ENCODE measurements around the gene APPBP2.
"Not testable (repeated sequence)": the region's sequence is repeated elsewhere in the genome, so short reads cannot be mapped to it uniquely, and the experiment has no call there.

APPBP2 gene

DNA sequence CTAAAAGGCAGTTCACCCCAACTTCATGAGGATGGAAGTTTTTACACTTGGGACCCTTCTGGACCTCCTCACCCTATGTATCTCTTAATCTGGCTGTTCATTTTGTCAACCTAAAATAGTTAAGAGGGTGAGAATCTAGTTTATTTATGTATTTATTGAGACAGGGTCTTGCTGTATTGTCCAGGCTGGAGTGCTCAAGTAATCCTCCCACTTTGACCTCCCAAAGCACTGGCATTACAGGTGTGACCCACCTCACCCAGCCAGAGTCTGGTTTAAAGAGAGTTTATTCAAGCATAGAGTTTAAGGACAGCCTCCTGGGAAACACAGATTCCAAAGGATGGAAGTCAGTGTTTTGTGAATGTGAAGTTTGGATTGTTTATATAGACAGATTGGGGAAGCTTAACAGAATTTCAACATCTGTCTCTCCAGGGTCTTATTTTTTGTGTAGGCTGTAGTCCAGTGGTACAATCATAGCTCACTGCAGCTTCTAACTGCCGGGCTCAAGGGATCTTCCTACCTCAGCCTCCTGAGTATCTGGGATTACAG lies 8.0 kb upstream of the APPBP2 start:
- no peak for DNase-seq

DNA sequence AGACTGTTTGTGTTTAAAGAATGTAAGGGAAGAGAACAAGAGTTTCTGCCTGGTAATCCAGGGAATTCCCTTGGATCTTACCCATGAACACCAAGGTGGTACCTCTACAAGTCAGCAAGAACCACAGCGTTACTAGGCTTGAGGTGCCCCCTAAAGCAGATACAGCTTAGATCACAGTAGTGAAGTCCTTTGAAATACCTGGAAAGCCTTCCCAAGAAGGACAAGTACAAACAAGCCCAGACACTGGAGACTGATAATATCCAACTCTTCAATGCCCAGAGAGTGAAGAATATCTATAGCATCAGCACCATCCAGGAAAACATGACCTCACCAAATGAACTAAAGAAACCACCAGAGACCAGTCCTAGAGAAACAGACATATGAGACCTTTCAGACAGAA lies 3.8 kb upstream of the APPBP2 start:
- DNase-seq = no peak

DNA sequence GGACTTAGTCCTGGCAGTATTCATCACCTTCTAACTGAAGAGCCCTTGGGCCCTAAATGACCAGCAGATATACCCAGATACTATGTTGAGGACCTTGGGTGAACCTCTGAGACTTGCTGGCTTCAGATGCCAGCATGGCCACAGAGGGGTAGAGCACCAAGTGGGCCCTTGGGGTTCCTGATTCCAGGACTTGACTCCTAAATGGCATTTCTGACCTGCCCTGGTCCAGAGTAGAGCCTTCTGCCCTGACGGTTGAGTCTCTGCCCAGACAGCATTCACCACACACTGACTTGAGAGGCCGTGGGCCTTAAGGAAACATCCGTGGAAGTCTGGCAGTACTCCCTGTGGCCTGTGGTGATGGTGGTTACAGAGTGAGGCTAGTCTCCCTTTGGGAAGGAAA lies 2.8 kb upstream of the APPBP2 start:
- no peak for DNase-seq

DNA sequence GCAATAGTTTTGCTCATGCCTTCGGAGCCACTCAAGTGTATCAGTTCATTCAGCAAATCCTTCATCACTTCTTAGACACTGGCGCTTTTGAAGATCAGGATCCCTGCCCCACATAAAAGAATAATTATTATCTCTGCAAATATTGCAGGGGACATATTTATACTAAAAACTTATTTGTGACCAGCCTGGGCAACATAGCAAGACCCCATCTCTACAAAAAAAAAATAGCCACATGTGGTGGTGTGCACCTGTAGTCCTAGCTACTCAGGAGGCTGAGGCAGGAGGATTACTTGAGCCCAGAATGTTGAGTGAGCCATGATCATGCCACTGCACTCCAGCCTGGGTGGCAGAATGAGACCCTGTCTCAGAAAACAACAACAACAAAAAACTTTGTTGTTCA lies 1.7 kb upstream of the APPBP2 start:
- DNase-seq = no peak

DNA sequence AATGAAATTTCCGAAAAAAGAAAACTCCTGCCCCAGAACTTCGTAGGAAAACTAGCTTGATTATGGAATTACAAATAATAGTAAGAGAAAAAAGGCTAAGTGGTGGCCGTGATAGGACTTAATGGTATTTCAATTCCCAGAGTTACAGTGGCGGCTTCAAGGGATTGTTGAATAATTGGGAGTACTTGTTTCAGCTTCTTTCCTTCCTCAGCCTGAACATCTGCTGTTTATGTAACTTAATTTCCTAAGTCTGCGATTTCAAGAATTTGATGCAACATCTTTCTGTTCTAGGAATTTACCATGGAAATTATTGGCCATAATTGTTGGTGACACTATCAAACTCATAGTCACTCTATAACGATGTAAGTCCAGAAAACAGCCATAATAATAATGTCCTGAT lies 684 bp upstream of the APPBP2 start:
- no peak for DNase-seq

DNA sequence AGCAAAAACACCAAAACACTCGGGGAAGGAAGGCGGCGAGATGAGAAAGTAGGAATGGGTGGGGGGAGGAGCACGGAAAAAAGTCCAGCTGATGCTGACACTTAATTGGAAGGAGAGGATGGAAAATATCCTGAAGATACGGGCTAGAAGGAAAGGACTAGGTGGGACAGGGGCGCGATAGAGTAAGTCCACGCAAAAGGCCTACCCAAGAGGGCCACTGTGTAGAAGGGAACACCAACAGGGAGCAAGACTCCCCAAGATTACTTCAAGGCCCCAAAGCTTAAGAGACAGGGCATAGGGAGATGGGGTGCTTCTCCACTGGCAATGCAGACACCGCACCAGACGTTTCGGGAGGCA lies 736 bp downstream of the APPBP2 start:
- no peak for DNase-seq

DNA sequence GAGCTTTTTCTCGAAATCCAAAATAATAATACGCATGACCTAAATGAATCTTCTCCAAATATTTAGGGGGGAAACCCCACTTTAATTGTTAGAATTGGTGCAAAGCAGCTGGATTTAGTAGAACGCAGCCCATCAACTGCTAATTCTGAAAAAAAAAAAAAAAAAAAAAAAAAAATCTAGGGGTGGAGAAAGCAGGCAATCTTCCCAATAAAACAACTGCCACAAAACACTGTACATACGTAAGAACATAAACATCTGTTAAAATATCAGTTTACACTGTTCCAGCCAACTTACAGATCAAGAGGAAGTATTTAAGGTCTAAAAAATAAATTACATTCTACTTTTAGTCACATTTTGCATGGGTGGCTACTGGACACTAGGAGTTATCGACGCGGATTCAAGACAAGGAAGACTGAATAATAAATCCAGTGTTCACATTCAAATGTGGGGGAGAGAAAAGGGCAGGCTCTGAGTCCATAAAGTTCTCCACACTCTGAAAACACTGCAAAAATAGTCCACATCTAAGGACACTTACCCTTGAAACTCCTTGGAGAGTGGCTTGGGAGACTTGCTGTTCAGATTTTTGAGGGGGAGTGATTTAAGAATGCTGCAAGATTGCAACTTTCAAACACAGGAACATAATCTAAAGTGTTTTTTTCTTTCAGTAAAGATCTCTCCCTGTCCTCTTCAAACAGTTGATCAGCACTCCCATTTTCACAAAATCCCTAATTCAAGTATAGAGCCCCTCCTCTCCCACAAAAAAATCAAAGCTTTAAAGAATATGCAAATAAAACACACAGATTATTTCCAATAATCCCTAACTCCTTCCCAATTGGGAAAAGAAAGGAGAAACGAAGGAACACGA lies 1.3 kb downstream of the APPBP2 start:
- DNase-seq = no peak

DNA sequence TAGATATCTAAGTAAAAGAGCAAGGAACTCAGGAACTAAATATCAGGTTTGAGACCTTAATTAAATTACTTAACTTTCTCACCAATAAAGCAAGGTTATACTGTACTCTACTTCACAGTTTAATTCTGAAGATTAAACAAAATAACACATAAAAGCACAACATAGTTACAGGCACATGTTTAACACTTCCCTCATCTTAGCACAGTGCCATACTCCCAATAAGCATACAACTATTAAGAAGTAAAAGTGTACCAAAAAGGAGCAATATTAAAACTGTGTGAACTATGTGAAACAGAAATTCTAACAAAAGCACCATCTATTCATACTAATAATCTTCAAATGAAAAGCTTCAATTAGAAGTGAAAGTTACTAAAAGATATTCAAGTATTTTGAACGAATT lies 2.2 kb downstream of the APPBP2 start:
- DNase-seq = no peak

DNA sequence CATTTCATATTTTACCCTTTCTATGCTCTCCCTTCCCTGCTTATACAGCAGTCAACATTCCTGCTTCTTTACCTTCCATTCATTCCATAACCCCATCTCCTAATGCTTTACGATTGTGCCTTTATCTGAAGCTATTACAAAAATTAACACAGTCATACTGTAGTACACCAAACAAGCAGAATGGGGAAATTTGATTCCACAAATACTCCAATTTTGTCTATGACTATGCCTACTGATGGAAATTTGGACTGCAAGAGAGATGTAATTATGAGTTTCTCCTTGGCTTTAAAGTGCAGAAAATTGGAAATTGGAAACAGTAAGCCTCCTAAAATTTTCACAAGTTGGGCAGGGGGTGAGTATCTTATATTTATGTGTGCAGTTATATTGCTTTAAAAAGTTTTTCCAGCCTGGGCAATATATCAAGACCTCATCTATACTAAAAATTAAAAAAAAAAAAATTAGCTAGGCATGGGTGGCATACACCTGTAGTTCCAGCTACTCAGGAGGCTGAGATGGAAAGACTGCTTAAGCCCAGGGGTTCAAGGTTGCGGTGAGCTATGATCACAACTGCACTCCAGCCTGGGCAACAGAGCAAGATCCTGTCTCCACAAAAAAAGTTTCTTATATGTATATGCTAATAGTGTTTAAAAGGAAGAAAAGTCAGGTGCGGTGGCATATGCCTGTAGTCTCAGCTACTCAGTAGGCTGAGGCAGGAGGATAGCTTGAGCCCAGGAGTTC lies 3.0 kb downstream of the APPBP2 start:
- no peak for DNase-seq

DNA sequence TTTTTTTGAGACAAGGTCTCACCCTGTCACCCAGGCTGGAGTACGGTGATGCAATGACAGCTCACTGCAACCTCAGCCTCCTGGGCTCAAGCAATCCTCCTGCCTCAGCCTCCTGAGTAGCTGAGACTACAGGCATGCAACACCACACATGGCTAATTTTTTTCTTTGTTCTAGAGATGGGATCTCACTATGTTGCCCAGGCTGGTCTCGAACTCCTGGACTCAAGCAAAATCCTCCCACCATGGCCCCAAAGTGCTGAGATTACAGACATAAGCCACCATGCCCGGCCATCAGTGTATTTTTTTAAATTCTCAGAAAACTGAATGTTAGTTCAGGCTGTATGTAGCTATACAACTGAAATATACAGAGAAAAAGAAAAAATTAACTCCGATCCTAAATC lies 6.2 kb downstream of the APPBP2 start:
- no peak for DNase-seq

DNA sequence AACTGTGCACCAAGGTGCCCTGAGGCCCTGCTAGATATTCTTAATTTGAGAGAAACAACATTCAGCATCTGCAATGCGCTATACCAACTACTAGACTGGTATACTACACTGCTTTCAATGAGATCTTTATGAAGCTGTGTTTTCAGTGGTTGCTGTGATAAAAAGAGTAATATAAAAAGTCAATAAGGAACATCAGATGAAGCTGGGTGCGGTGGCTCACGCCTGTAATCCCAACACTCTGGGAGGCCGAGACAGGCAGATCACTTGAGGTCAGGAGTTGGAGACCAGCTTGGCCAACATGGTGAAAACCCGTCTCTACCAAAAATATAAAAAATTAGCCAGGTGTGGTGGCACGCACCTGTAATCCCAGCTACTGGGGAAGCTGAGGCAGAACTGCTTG lies 10.4 kb downstream of the APPBP2 start:
- DNase-seq = not testable (repeated sequence)

DNA sequence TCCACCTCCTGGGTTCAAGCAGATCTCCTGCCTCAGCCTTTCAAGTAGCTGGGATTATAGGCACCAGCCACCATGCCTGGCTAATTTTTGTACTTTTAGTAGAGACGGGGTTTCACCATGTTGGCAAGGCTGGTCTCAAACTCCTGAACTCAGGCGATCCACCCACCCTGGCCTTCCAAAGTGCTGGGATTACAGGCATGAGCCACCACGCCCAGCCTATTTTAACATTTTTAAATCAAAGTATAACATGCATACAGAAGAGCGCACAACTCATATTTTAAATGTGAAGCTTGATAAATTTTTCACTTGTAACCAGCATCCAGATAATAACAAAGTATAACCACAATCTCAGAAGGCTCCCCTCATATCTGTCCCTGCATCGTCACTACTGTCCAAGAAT lies 10.8 kb downstream of the APPBP2 start:
- DNase-seq = not testable (repeated sequence)

DNA sequence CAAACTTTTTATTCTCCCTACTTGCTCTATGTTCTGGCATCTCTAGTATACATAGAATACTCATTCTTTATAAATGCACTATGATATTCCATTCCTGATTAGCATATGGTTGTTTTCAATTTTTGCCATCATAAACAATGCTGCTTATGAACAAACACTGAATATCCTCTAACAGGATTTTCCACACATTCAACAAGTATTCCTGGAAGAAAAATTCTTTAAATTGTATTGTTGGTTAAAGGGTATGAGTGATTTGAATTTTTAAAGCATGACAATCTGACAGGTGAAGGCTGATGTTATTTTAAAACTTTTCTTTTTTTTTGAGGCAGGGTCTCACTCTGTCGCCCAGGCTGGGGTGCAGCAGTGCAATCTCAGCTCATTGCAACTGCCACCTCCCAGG lies 11.5 kb downstream of the APPBP2 start:
- no peak for DNase-seq

DNA sequence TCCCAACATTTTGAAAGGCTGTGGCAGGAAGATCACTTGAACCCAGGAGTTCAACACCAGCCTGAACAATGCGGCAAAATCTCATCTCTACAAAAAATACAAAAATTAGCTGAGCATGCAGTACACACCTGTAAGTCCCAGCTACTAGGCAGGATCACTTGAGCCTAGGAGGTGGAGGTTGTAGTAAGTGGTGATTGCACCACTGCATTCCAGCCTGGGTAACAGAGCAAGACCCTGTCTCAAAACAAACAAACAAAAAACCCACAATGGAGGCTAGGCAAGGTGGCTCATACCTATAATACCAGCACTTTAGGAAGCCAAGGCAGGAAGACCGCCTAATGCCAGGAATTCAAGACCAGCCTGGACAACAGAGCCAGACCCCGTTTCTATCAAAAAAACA lies 12.0 kb downstream of the APPBP2 start:
- no peak for DNase-seq

DNA sequence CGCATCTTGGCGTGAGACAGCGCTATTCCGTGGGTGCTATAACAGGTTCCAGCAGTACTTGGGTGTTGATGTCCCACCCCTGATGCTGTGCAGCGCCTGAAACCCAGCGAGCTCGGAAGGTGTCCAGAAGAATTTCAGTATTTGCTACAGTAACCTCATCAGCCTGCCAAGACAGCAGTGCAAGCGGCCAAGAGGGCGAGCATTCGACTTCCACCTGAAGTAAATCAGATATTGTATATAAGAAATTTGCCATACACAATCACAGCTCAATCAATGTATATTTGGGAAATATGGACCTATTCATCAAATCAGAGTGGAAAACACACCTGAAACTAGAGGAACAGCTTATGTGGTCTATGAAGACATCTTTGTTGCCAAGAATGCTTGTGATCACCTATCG lies 13.0 kb downstream of the APPBP2 start:
- no peak for DNase-seq

DNA sequence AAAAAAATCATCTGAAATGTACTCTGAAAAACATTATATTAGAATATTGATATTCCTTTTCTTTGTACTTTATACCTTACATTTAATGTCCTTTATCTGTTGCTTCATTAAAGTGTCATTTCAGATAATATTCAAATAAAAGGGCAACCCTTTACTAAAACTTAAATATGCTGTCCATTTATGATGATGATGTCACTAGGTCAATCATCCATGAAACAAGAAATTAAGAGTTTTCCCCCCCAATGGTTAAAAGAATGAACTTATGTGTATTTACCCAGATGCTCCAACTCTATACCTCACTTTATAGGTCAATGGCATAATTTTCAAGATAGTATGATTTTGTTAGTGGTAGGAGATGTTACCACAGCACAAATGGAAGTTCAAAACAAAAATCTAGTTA lies 15.3 kb downstream of the APPBP2 start:
- no peak for DNase-seq

DNA sequence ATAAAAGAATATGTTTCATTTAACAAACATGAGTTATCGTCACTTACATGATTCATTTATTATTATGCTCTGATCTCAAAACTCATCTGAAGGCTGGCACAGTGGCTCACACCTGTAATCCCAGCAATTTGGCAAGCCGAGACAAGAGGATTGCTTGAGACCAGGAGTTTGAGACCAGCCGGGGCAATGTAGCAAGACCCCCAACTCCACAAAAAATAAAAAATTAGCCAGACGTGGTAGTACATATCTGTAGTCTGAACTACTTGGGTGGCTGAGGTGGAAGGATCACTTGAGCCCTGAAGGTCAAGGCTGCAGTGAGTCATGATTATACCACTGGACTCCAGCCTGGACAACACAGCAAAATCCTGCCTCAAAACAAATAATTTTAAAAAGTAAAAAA lies 16.0 kb downstream of the APPBP2 start:
- DNase-seq = no peak

DNA sequence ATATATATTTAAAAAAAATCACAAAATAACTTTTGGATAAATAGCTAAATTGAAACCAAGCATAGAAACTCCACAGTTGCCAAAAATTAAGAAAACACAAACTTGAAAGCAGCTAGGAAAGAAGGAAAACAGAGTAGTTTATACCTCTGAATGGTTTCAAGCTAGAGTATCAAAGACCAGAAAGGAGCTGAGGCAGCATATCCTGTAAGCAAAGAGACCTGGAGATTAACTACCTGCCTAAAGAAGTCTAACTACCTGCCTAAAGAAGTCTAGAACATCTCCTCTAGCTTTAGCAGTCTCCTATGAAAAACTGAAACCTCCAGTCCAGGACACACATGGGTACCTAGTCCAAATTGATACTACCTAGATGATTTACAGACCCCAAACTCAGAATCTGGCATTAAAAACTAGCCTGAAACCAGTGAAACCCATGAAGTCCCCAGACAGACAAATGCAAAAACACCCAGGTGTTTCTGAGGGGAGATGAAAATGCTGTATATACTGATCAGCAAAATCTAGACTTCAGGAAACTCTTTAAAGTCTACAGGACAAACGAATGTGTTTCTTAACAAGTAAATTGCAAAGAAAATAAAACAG lies 17.6 kb downstream of the APPBP2 start:
- no peak for DNase-seq

DNA sequence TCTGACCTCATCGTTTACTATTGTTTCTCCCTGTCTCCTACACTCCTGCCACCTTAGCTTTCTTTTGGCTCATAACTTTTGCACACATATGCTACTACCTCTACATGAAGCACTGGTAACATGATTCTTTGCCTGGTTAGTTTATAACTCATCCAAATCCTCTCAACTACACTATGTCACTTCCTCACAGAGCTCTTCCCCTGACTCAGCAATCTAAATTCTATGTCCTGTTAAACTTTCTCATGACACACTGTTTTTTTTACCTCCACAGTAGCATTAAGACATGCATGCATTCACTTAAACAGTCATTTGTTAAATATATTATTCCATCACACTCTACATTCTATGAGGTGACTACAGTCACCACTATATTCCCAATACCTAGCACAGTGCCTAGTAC lies 19.7 kb downstream of the APPBP2 start:
- DNase-seq = no peak

DNA sequence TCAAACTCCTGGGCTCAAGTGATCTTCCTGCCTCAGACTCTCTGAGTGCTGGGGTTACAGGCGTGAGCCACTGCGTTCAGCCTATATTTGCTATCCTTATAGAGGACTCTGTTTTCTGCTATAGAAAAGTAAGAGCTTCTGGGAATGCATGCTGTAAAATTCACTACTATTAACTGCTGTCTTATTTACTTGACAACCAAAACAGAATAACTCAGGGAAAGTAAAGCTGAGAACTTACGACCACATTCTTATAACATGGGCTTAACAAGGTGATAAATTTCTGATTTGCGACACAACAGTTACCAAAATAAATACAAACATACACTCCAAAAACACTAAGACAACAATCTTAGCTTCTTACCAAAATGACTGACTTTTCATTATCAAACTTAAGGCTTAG lies 23.9 kb downstream of the APPBP2 start:
- no peak for DNase-seq

DNA sequence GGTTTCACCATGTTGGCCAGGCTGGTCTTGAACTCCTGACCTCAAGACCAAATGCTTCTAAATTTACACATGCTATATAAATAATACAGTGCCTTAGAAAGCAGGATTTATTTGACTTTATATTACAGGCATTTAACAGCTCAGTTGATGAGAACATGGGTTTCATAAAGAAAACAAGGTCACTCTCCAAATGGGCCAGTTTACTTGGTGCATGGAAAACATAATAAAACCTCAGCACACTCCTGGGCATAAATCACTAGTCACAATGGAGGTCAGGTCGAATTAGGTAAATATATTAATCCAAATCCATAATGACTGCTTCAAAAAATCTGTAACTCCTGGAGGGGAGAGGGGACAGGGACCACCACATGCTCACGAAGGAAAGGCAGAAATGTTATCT lies 24.5 kb downstream of the APPBP2 start:
- no peak for DNase-seq

DNA sequence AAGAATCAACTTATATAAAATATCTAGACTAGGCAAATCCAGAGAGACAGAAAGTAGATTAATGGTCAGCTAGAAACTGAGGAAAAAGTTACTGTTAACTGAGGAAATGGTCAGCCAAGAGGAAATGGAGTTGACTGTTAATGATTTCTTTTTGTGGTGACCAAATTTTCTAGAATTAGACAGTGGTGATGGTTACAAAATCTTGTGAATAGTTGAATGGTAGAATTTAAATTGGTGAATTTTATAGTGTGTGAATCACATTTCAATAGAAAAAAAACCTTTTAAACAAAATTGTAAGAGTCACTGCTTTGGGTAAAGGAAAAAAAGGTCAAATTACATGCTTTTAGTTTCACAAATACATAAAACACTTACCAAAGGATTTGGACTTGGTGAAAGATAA lies 30.0 kb downstream of the APPBP2 start:
- no peak for DNase-seq

DNA sequence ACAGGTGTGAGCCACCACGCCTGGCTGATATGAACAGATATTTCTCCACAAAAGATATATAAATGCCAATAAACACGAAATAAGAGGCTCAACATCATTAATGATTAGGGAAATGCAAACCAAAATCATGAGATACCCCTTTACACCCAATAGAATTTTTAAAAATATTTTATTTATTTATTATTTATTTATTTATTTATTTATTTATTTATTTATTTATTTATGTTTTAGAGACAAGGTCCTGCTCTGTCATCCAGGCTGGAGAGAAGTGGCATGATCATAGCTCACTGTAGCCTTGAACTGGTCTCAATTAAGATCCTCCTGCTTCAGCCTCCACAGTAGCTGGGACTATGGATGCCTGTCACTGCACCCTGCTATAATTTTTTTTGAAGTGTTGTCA lies 30.8 kb downstream of the APPBP2 start:
- DNase-seq = no peak

DNA sequence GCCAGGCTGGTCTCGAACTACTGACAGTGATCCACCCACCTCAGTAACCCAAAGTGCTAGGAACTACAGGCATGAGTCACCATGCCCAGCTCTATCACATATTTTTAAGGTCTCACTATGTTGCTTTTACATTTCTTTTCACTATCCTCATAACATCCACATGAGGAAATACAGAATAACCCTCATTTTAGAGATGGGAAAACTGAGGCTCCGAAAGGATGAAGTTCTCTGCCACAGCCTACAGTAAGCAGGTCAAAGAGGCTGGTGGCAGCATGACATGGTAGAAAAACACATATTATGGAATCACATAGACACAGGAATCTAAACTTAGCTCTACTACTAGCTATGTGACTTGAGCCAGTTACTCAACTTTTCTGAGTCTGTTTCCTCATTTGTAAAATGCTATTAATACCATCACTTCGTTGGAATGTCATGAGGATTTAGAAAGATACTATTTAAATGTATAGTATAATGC lies 32.2 kb downstream of the APPBP2 start:
- DNase-seq = no peak

Measured in effector CD8-positive, alpha-beta T cell (primary cell).